A549 (cell line): ENCODE measurements around the gene CSPG4.

Source experiments
- BHLHE40 ChIP-seq: IDR thresholded peaks from 2 replicates; pipeline ENCODE4 v1.6.1; 2012; ENCODE audit warnings: low read depth, low read length, inconsistent platforms
- CTCF ChIP-seq: fragments of >200 bp; sonication (Bioruptor Twin); formaldehyde crosslinking; IDR thresholded peaks from 3 replicates; pipeline ENCODE4 v1.5.1; 2016
- JUN ChIP-seq, 2 experiments: fragments of >200 bp; sonication (Bioruptor Twin); formaldehyde crosslinking; IDR thresholded peaks; 2 replicates in 1 of 2; 3 replicates in 1 of 2; pipeline ENCODE4 v1.6.1; 2016 to 2017
- KDM1A ChIP-seq: fragments of 200-600 bp; sonication (generic); IDR thresholded peaks from 2 replicates; pipeline ENCODE4 v1.6.1; 2016; ENCODE audit warnings: low read depth, mild to moderate bottlenecking
- MAX ChIP-seq: IDR thresholded peaks from 2 replicates; pipeline ENCODE4 v1.6.1; 2012
- MAZ ChIP-seq: fragments of 150-350 bp; IDR thresholded peaks from 2 replicates; pipeline ENCODE4 v1.6.1; 2014; ENCODE audit warnings: antibody characterized with exemption, low read depth, low read length, borderline replicate concordance
- NPAS2 ChIP-seq: fragments of 250-450 bp; sonication (Bioruptor Pico); IDR thresholded peaks from 2 replicates; pipeline ENCODE4 v1.8.0; 2022; ENCODE audit warnings: mild to moderate bottlenecking, moderate library complexity, borderline replicate concordance
- POLR2A ChIP-seq: IDR thresholded peaks from 2 replicates; pipeline ENCODE4 v1.6.1; 2012; ENCODE audit warnings: mild to moderate bottlenecking, low read length
- POLR2AphosphoS2 ChIP-seq: conservative IDR thresholded peaks from 2 replicates; pipeline ENCODE4 v1.6.1; 2012; ENCODE audit warnings: low read length, improper control_type of control experiment, inconsistent platforms

DNA sequence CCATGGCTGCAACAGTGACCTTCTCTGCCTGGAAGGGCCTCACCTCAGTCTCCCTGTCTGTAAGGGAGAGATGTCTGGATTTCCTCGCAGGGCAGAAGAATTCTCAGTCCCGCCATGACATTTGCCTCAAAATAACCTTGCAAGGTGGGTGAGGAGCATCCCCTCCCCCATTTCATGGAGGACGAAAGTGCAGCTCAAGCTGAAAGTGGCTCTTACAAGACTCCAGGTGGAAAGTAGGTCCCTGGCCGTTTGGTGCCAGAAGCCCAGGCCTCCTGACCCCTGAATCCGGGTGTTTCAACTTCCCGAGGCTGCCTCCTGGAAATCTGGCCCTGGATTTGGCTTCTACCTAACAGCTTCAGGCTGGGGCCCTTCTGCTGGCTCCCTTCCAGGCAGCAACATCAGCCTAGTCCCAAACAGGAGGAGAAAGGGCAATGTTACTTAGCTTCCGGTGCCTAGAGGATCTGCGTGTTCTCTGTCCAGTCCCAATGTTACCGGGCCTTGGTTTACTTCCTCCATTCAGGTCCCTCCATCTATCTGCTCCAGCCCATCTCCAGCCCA is 769 bp upstream of the CSPG4 start:
- TF ChIP-seq CTCF (no peak), POLR2A (no peak), BHLHE40 (no peak), KDM1A (no peak), POLR2AphosphoS2 (no peak), NPAS2 (CRISPR knock-in tag) (no peak), MAX (no peak), JUN (IDR thresholded peaks at IDR 0.05) (no peak), MAZ (no peak)
